Measurements from ENCODE around the gene DMRT1. TPM values are rescaled to one million over a fixed set of nuclear protein-coding genes. Genes with fewer than 3 reads are reported as not detected.
"Not testable (repeated sequence)": the region's sequence is repeated elsewhere in the genome, so short reads cannot be mapped to it uniquely, and the experiment has no call there.

DMRT1 gene
- total and polyA plus RNA-seq, 5 donors from 2014 or later = not detected

DNA sequence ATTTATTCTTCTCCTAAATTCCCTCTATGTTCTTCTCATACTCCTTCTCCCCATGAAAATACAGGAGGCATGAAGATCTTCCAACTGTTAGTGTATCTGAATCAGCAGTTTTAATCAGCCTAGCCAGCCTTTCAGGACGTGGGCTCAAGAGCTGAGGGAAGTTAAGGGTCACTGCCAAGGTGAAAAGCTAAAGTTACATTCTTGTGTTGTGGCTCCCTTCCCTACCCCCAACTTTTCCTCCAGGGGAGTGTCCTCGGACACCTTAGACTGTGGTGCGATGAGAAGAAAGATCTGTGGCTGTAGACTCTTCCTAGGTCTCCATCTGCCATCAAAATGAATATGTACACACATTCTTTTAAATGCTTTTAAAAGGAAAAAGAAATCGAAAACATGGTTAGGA lies 139.1 kb downstream of the DMRT1 start:
- no peak for DNase-seq
- no peak overlapping the region for H3K4me3 Mint-ChIP-seq
- peaks cover 0 to 4% (median 1%) of the 10 kb centered on the region in 4 donors for H3K4me1 Mint-ChIP-seq
- H3K27me3 ChIP-seq (ENCODE audit: control insufficient read depth, insufficient read depth, low read length) = peaks cover 47% of the 10 kb centered on the region
- H3K27ac ChIP-seq (ENCODE audit: insufficient read depth, low read length, poor library complexity, severe bottlenecking) = no peak overlapping the region
- H3K27ac Mint-ChIP-seq = no peak overlapping the region
- H3K9me3 ChIP-seq (ENCODE audit: control insufficient read depth in 2 of 2, low read length in 2 of 2) = peaks cover 0 to 3% of the 10 kb centered on the region in 2 experiments
- H3K27me3 Mint-ChIP-seq = peaks cover 86% of the 10 kb centered on the region
- peaks cover 0 to 4% (median 0%) of the 10 kb centered on the region in 7 donors for H3K9me3 Mint-ChIP-seq
- H3K36me3 Mint-ChIP-seq = no peaks in the 10 kb centered on the region
- no peak overlapping the region for H3K4me3 ChIP-seq (ENCODE audit: low read depth, low read length)
- no peaks in the 10 kb centered on the region for H3K36me3 ChIP-seq (ENCODE audit: control insufficient read depth, insufficient read depth, low read length)
- ATAC-seq (ENCODE audit: low read depth in 2 of 2) = no peak
- H3K4me1 ChIP-seq (ENCODE audit: control insufficient read depth, insufficient read depth, low read length, poor library complexity, severe bottlenecking) = no peaks in the 10 kb centered on the region

DNA sequence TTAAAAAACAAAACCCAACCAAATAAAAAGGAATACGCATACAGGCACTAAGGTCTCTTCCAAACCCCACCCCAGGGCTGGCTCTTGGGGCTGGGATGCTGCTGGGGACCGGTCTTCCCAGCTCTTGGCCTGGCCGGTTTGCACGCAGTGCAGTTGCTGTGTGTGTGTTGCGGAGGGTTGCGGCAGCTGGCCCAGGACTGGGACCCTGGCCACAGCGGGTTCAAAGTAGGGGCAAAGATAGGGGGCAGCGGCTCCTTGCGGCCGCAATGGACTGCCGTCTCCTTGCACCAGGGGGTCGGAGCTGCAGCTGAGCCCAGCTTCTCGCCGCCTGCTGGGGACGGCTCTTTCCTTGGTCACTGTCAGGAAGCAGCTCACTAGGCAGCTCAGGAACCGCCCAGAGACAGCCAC lies 140.0 kb downstream of the DMRT1 start:
- no peaks in the 10 kb centered on the region for H3K4me1 ChIP-seq (ENCODE audit: control insufficient read depth, insufficient read depth, low read length, poor library complexity, severe bottlenecking)
- H3K36me3 Mint-ChIP-seq = no peaks in the 10 kb centered on the region
- H3K4me3 ChIP-seq (ENCODE audit: low read depth, low read length) = no peak overlapping the region
- no peak overlapping the region for H3K27ac ChIP-seq (ENCODE audit: insufficient read depth, low read length, poor library complexity, severe bottlenecking)
- H3K27ac Mint-ChIP-seq = no peak overlapping the region
- H3K9me3 Mint-ChIP-seq = peaks cover 0 to 4% (median 0%) of the 10 kb centered on the region in 7 donors
- peaks cover 0 to 2% (median 0%) of the 10 kb centered on the region in 4 donors for H3K4me1 Mint-ChIP-seq
- peaks cover 54% of the 10 kb centered on the region for H3K27me3 ChIP-seq (ENCODE audit: control insufficient read depth, insufficient read depth, low read length)
- H3K9me3 ChIP-seq (ENCODE audit: control insufficient read depth in 2 of 2, low read length in 2 of 2) = peaks cover 0 to 3% of the 10 kb centered on the region in 2 experiments
- H3K27me3 Mint-ChIP-seq = peaks cover 82% of the 10 kb centered on the region
- no peak overlapping the region for H3K4me3 Mint-ChIP-seq
- no peak for DNase-seq
- no peak for ATAC-seq (ENCODE audit: low read depth in 2 of 2)
- H3K36me3 ChIP-seq (ENCODE audit: control insufficient read depth, insufficient read depth, low read length) = no peaks in the 10 kb centered on the region

DNA sequence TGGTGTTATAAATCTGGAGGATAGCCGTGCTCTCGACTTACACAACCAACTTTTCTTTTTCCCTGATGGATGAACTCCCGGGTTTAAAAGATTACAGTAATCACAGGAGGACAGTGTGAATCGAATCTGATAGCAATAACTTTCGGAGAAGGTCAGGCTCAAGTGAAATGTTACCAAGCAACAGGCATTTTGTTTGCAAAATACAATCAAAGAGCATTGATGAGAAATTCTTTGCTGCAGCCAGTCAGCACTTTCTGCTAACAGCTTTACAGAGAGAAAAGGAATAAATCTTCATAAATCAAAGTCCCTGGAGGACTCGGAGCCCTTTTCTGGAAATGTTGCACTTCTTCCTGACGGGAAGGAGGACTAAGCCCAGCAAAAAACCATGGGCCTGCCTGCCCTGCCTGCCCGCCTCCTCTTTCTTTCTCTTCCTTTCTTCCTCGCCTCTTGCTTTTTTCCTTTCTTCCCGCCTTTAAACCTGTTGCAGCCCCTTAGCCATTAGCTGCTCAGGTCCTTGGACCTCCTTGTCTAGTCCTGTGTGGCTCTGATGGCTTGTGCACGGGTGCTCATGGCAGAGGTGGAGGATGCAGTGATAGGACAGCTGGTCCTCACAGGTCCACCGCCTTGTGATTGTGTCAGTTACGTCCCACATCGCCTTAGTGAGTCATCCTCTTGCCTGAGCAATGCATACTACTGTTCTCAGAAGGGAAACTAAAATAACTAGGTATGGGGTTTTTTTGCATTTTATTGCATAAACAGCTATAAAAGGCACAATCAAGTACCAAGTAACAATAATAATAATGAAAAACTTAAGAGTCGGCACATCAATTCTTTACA lies 141.1 kb downstream of the DMRT1 start:
- Histone ChIP-seq H3K27me3 (ENCODE audit: control insufficient read depth, insufficient read depth, low read length) (peaks cover 54% of the 10 kb centered on the region), H3K4me3 (ENCODE audit: low read depth, low read length) (no peak overlapping the region), H3K4me1 (ENCODE audit: control insufficient read depth, insufficient read depth, low read length, poor library complexity, severe bottlenecking) (no peaks in the 10 kb centered on the region), H3K9me3 (ENCODE audit: control insufficient read depth in 2 of 2, low read length in 2 of 2) (peaks cover 0 to 3% of the 10 kb centered on the region in 2 experiments), H3K36me3 (ENCODE audit: control insufficient read depth, insufficient read depth, low read length) (no peaks in the 10 kb centered on the region), H3K27ac (ENCODE audit: insufficient read depth, low read length, poor library complexity, severe bottlenecking) (no peak overlapping the region)
- Mint-ChIP-seq H3K4me3 (no peak overlapping the region), H3K9me3 (peaks cover 0 to 4% (median 0%) of the 10 kb centered on the region in 7 donors), H3K27ac (no peak overlapping the region), H3K36me3 (no peaks in the 10 kb centered on the region), H3K27me3 (peaks cover 87% of the 10 kb centered on the region), H3K4me1 (peaks cover 0 to 2% (median 0%) of the 10 kb centered on the region in 4 donors)
- ATAC-seq (ENCODE audit: low read depth in 2 of 2) (no peak), DNase-seq (no peak)

DNA sequence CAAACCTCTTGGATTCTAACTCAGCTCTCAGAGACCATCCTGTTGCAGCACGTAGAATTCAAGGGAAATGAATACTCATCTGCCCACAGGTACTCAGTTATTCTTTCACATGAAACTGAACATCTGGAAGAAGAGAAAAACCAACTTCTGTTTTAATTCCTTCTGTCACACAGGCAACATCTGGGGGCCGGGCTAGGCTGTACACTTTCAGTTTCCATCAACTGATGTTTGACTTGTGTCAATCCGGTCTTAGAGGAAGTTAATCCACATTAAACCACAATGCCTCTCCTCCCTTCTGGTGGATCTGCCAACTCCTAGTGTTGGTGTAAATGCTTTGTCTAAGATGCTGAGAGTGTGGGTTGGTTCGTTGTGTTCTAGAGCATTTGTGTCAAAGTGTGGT lies 152.5 kb downstream of the DMRT1 start:
- ATAC-seq (ENCODE audit: low read depth in 2 of 2) (peak in 1 of 2 donors; percentile 18), DNase-seq (no peak)
- Histone ChIP-seq H3K36me3 (ENCODE audit: control insufficient read depth, insufficient read depth, low read length) (no peaks in the 10 kb centered on the region), H3K27me3 (ENCODE audit: control insufficient read depth, insufficient read depth, low read length) (peaks cover 3% of the 10 kb centered on the region), H3K27ac (ENCODE audit: insufficient read depth, low read length, poor library complexity, severe bottlenecking) (no peak overlapping the region), H3K4me1 (ENCODE audit: control insufficient read depth, insufficient read depth, low read length, poor library complexity, severe bottlenecking) (no peaks in the 10 kb centered on the region), H3K9me3 (ENCODE audit: control insufficient read depth in 2 of 2, low read length in 2 of 2) (peaks cover 0 to 6% of the 10 kb centered on the region in 2 experiments), H3K4me3 (ENCODE audit: low read depth, low read length) (no peak overlapping the region)
- H3K36me3 Mint-ChIP-seq = no peaks in the 10 kb centered on the region
- no peaks in the 10 kb centered on the region for H3K4me1 Mint-ChIP-seq
- H3K9me3 Mint-ChIP-seq = peaks cover 0 to 3% (median 0%) of the 10 kb centered on the region in 7 donors
- no peak overlapping the region for H3K27ac Mint-ChIP-seq
- peaks cover 25% of the 10 kb centered on the region for H3K27me3 Mint-ChIP-seq
- H3K4me3 Mint-ChIP-seq = no peak overlapping the region

DNA sequence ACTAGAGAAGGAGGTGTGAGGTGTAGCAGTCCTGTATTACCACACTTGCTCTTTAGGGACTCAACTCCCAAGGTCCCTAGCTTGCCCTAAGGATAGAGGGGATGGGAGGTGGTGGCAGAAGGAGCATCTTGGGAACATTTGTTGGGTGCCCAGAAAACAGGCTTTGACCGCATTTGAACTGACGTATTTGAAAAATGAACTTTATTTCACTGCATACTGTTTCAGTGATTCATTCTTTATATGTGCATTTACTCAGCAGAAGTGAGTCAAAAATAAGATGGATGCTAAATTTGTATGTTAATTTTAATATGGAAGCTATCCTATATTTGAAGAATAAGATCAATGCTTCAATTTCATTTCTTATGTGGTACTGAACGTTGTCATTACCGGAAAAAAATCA lies 153.7 kb downstream of the DMRT1 start:
- Mint-ChIP-seq H3K9me3 (peaks cover 0 to 3% (median 0%) of the 10 kb centered on the region in 7 donors), H3K36me3 (no peaks in the 10 kb centered on the region), H3K27ac (no peak overlapping the region), H3K4me3 (no peak overlapping the region), H3K27me3 (peaks cover 21% of the 10 kb centered on the region), H3K4me1 (no peaks in the 10 kb centered on the region)
- no peak overlapping the region for H3K27ac ChIP-seq (ENCODE audit: insufficient read depth, low read length, poor library complexity, severe bottlenecking)
- no peaks in the 10 kb centered on the region for H3K36me3 ChIP-seq (ENCODE audit: control insufficient read depth, insufficient read depth, low read length)
- H3K27me3 ChIP-seq (ENCODE audit: control insufficient read depth, insufficient read depth, low read length) = no peaks in the 10 kb centered on the region
- peaks cover 0 to 6% of the 10 kb centered on the region in 2 experiments for H3K9me3 ChIP-seq (ENCODE audit: control insufficient read depth in 2 of 2, low read length in 2 of 2)
- no peak overlapping the region for H3K4me3 ChIP-seq (ENCODE audit: low read depth, low read length)
- DNase-seq = no peak
- no peak for ATAC-seq (ENCODE audit: low read depth in 2 of 2)
- H3K4me1 ChIP-seq (ENCODE audit: control insufficient read depth, insufficient read depth, low read length, poor library complexity, severe bottlenecking) = no peaks in the 10 kb centered on the region

DNA sequence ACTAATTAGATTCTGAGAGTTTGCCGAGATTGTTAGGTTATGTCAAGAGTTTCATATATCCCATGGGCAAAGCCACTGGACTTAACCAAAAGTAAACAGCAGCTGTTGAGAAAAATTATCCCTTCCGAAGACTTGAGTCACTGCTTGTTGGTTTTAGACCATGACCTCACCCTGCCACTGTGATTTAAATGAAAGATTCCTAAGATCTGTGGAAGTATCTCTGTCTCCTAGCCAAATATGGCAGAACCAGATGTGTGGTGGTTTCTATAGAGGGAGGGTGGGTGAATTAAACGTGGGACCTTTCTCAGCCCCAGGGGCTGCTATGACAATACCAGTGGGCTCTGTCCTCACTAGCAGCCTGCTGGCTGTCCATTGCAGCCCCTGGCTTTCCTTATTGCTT lies 154.3 kb downstream of the DMRT1 start:
- Mint-ChIP-seq H3K27ac (no peak overlapping the region), H3K4me1 (no peaks in the 10 kb centered on the region), H3K4me3 (no peak overlapping the region), H3K9me3 (peaks cover 0 to 3% (median 0%) of the 10 kb centered on the region in 7 donors), H3K36me3 (no peaks in the 10 kb centered on the region), H3K27me3 (peaks cover 21% of the 10 kb centered on the region)
- Histone ChIP-seq H3K27me3 (ENCODE audit: control insufficient read depth, insufficient read depth, low read length) (no peaks in the 10 kb centered on the region), H3K36me3 (ENCODE audit: control insufficient read depth, insufficient read depth, low read length) (no peaks in the 10 kb centered on the region), H3K9me3 (ENCODE audit: control insufficient read depth in 2 of 2, low read length in 2 of 2) (peaks cover 0 to 6% of the 10 kb centered on the region in 2 experiments), H3K4me3 (ENCODE audit: low read depth, low read length) (no peak overlapping the region), H3K4me1 (ENCODE audit: control insufficient read depth, insufficient read depth, low read length, poor library complexity, severe bottlenecking) (no peaks in the 10 kb centered on the region), H3K27ac (ENCODE audit: insufficient read depth, low read length, poor library complexity, severe bottlenecking) (no peak overlapping the region)
- DNase-seq (no peak), ATAC-seq (ENCODE audit: low read depth in 2 of 2) (no peak)

DNA sequence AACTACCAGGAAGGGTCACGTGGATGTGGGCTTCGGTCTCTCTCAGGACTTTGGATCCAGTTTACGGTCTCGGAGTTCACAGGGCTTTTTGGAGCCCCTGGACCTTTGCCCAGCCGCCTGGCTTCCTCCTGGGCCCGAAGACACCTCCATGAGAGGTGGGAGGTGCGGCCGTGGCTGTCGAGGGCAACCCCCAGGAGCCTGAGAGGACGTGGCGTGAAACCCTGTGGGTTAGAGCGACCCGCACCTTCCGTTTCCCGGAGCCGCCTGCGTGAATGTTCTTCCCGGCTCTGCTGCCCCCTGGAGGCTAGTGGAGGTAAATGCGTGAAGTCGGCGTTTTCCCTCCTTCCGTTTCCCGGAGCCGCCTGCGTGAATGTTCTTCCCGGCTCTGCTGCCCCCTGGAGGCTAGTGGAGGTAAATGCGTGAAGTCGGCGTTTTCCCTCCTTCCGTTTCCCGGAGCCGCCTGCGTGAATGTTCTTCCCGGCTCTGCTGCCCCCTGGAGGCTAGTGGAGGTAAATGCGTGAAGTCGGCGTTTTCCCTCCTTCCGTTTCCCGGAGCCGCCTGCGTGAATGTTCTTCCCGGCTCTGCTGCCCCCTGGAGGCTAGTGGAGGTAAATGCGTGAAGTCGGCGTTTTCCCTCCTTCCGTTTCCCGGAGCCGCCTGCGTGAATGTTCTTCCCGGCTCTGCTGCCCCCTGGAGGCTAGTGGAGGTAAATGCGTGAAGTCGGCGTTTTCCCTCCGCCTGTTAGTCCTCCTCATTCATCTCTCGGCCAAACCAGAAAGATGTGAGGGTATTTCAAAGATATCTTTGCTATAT lies 157.0 kb downstream of the DMRT1 start:
- not testable (repeated sequence) for H3K27me3 Mint-ChIP-seq; H3K4me3 ChIP-seq (ENCODE audit: low read depth, low read length); H3K4me1 ChIP-seq (ENCODE audit: control insufficient read depth, insufficient read depth, low read length, poor library complexity, severe bottlenecking); H3K4me1 Mint-ChIP-seq; DNase-seq; H3K9me3 ChIP-seq (ENCODE audit: control insufficient read depth in 2 of 2, low read length in 2 of 2); H3K4me3 Mint-ChIP-seq; H3K36me3 ChIP-seq (ENCODE audit: control insufficient read depth, insufficient read depth, low read length); ATAC-seq (ENCODE audit: low read depth in 2 of 2); H3K27ac Mint-ChIP-seq; H3K27me3 ChIP-seq (ENCODE audit: control insufficient read depth, insufficient read depth, low read length); H3K9me3 Mint-ChIP-seq; H3K27ac ChIP-seq (ENCODE audit: insufficient read depth, low read length, poor library complexity, severe bottlenecking); H3K36me3 Mint-ChIP-seq

Data from CD4-positive, CD25-positive, alpha-beta regulatory T cell (primary cell).